ENCODE results near the gene IFNGR1. TPM values are rescaled to one million over a fixed set of nuclear protein-coding genes. Genes with fewer than 3 reads are reported as not detected.

IFNGR1 gene
- total and polyA plus RNA-seq, 2 of the 13 experiments (the other 11 are each of a cell fraction or from before 2014, with no cell fraction given) = 82.8 to 87.8 TPM

- TF ChIP-seq, protein P1, sequence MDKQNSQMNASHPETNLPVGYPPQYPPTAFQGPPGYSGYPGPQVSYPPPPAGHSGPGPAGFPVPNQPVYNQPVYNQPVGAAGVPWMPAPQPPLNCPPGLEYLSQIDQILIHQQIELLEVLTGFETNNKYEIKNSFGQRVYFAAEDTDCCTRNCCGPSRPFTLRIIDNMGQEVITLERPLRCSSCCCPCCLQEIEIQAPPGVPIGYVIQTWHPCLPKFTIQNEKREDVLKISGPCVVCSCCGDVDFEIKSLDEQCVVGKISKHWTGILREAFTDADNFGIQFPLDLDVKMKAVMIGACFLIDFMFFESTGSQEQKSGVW (CRISPR knock-in tag; IDR thresholded peaks at IDR 0.05; ENCODE audit: borderline replicate concordance) = 0 out of 2 replicates have a peak, but pooled peaks have one; percentile 26
- TF ChIP-seq ZFX (CRISPR knock-in tag; IDR thresholded peaks at IDR 0.05; ENCODE audit: low read depth) = peak; percentile 75
- peak; percentile 49; the same call in 1 of the 2 replicates for TF ChIP-seq ZFY (CRISPR knock-in tag; IDR thresholded peaks at IDR 0.05)
- TF ChIP-seq ZNF780A (CRISPR knock-in tag; IDR thresholded peaks at IDR 0.05) = 0 out of 2 replicates have a peak, but pooled peaks have one; percentile 8
- TF ChIP-seq ZMYM4 (CRISPR knock-in tag; IDR thresholded peaks at IDR 0.05) = 0 out of 2 replicates have a peak, but pooled peaks have one; percentile 14
- 0 out of 2 replicates have a peak, but pooled peaks have one; percentile 16 for TF ChIP-seq BCL6 (CRISPR knock-in tag; IDR thresholded peaks at IDR 0.05)
- TF ChIP-seq, protein P2, sequence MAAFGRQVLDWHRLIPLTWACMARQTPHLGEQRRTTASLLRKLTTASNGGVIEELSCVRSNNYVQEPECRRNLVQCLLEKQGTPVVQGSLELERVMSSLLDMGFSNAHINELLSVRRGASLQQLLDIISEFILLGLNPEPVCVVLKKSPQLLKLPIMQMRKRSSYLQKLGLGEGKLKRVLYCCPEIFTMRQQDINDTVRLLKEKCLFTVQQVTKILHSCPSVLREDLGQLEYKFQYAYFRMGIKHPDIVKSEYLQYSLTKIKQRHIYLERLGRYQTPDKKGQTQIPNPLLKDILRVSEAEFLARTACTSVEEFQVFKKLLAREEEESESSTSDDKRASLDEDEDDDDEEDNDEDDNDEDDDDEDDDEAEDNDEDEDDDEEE (CRISPR knock-in tag; IDR thresholded peaks at IDR 0.05) = no peak
- TF ChIP-seq SALL1 (CRISPR knock-in tag; IDR thresholded peaks at IDR 0.05) = peak; percentile 12; the same call in 1 of the 2 replicates
- TF ChIP-seq ZHX1 (CRISPR knock-in tag; IDR thresholded peaks at IDR 0.05; ENCODE audit: low read depth) = 0 out of 2 replicates have a peak, but pooled peaks have one; percentile 12
- TF ChIP-seq, protein P3, sequence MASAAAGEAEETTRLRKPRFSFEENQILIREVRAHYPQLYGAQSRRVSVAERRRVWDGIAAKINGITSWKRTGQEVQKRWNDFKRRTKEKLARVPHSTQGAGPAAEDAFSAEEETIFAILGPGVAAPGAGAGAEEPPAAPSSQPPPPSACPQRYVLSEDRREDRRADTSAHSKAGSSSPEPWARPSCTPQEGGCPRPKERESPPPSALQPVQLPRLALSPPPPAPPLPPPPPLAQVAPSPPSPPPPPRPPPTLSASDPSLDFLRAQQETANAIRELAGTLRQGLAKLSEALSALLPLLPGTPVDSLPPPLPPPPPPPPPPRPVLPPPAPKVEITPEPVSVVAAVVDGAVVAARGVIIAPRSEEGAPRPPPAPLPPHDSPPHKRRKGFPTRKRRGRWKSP (CRISPR knock-in tag; IDR thresholded peaks at IDR 0.05) = peak; percentile 96
- 0 out of 2 replicates have a peak, but pooled peaks have one; percentile 11 for TF ChIP-seq ZNF646 (CRISPR knock-in tag; IDR thresholded peaks at IDR 0.05)
- peak; percentile 42 for TF ChIP-seq SAP130 (CRISPR knock-in tag; IDR thresholded peaks at IDR 0.05; ENCODE audit: low read depth)
- TF ChIP-seq NR0B2 (CRISPR knock-in tag; IDR thresholded peaks at IDR 0.05) = no peak
These were observed 2.2 kb downstream of the IFNGR1 start (continued) for GRCh38 chr6:137216875-137217553.

Data from HepG2 (cell line).